HG03442 (cell line): ENCODE data around the gene EVC2.
"Not testable (repeated sequence)": the region's sequence is repeated elsewhere in the genome, so short reads cannot be mapped to it uniquely, and the experiment has no call there.

Source experiments
- ATAC-seq: cut with Tn5 transposase; IDR thresholded peaks from one replicate; pipeline ENCODE4 v1.9.1; 2021; ENCODE audit warnings: mild to moderate bottlenecking, moderate library complexity; ENCODE audit not compliant: unreplicated experiment

EVC2 gene

GRCh38 chr4:5632571-5632970, 75.8 kb downstream of the EVC2 start:
- no peak for ATAC-seq

DNA sequence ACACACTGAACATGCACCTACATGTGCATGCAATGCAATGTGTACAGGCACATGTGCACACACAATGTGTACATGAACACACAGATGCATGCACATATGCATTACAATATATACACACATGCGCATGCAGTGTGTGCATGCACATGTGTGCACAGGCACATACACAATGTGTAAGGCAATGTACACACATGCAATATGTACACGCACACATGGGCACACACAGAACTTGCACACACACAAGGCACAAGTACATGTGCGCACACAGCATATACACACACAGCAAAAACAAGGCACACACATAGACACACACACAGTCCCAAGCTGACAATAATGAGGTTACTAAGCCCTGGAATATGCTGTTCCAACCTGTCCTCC, 76.3 kb downstream of the EVC2 start:
- ATAC-seq: no peak

DNA sequence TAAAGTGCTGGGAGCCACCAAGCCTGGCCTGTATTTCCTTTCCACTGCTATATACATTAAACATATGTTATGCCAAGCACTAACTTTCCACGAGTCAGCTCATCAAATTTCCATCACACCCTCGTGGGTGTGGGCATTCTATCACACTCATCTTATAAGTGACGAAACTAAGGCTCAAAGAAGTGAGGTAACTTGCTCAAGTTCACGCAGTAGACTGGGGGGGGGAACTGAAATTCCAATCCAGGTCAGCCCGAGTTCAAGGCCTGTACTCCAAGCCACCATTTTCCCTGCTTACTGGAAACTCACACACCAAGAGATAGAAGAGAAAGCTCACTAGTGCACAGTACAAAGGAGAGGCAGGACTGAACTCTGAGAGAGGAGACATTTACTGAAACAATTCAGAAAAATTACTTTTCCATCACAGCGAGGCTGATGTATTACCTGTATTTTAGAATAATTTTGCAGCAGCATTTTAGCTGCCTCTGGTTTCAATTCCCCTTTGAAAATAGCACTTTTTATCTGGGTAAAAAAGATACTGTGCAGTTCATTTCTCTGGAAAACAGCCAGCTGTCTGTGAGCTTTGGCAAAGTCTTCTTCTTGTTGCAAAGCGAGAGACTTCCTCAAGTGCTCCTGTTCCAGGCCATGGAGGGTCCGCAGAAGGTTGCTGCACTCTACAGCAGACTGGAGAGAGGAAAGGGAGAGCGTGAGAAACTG, 76.8 kb downstream of the EVC2 start:
- ATAC-seq: no peak

DNA sequence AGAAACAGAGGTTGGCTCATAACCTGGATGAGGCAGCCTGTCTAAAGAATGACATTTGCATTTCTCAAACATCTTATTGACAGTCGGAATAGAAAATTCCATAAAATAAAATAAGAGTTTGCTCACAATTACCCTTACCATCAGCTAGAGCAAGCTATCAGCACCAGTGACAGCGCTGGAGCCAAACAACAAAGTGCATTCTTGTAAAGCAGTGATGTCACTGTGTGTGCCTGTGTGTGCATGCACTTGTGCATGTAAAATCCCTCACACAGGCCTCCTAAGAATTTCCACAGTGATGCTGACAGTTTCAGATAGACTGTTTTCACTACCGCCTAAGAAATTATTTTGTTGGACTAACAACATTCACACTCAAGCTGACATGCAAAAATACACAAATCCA, 77.6 kb downstream of the EVC2 start:
- ATAC-seq: no peak

GRCh38 chr4:5629542-5629941, 78.8 kb downstream of the EVC2 start:
- no peak for ATAC-seq

DNA sequence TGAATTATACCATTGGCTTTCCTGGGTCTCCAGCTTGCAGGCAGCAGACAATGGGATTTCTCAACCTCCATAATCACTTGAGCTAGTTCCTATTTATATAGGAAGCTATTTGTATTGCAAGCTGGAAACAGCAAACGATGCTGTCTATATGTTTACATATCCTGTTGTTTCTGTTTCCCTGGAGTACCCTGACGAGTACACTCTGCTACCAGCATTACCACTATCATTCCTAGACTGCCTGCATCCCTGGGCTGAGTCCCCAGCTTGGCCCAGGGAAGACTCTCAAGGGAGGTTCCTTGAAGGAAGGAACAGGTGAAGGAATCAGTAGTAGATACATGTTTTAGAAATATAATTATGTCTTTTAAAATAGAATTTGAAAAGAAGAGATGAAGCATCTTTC, 81.4 kb downstream of the EVC2 start:
- ATAC-seq: no peak

- ATAC-seq: no peak
Measured at GRCh38 chr4:5622596-5622995, 85.8 kb downstream of the EVC2 start.

DNA sequence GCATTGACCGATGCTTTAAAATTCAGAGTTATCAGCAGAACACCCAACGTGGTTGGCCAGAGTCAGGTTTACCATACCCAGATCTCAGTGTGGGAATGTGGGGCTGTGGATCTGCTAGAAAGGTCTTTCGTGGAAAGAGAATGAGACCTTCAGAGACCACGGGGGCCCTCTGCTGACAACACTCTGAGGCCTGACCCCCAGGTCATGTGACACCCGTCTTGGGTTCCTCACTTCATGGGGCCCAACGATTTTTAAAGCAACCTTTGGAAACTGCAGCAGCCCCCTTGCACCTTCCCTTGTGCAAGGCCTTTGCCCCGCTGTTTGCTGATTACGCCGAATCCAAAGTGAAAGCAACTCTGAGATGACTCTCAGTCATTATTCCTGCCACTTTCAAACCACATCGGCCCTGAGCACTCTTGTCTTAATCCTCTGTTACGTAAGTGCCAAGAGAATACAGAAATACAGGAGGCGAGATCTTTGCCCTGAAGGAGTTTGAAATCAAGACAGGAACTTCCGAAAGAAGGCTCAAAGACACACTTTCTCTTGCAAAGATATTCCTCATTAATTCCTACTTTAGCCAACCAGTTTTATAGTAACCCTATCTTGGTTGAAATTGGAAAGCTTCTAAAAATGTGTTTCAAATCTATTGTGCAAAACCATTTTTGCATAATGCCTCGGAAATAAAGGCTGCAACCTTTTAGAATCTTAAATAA, 88.3 kb downstream of the EVC2 start:
- ATAC-seq: no peak

GRCh38 chr4:5618051-5618960, 90.1 kb downstream of the EVC2 start:
- no peak for ATAC-seq

DNA sequence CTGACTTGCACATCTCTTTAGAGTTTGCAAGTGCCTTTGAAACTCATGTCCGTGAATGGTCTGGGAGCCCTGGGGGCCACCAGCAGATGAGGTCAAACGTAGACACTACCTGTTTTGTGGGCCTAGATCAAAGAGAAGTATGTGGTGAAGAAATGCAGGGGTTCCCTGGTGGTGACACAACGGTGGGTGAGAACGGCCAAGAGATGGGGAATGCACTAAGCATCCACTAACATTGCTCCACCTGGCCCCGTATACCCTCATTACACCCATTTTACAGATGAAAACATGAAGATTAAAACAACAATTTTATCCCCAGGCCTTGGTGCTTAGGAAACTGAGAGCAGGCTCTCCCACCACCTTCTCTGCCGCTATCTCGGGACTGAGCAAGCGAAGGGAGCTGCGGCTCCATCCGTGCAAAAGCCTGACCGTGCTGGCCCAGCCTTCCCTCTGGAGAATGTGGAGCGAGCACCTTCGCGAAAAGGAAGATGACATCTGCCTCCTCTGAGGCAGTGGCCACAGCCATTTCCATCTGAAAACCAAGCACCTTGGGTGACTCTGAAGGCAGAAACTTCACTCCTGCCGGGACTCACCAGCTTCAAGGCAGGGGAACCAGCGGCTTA, 91.9 kb downstream of the EVC2 start:
- no peak for ATAC-seq

DNA sequence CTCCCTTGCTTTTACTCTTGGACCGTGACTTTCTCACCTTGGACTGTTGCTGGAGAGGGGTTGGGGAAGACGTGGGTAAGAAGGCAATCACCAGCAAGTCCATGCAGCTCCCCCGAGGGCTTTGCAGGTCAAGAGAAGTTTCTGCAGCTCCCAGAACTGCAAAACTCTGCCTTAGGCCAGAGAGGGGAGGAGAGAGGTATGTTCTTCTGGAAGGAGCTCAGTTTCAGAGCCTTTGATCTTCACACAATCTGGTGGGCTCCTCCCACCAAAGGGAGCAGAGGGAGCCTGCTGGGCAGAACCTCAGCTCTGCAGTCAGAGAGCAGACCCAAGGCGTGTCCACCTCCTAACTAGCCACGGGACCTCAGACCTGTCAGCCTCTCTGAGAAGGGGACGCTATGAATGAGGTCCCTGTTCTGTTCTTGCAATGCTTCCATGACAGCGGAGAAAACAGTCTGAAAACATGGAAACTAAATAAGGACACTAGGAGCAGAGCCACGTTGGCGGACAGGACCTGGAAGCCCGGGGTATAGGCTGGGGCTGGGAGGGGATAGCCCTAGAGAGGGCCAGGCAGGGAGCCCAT, 92.8 kb downstream of the EVC2 start:
- no peak for ATAC-seq

DNA sequence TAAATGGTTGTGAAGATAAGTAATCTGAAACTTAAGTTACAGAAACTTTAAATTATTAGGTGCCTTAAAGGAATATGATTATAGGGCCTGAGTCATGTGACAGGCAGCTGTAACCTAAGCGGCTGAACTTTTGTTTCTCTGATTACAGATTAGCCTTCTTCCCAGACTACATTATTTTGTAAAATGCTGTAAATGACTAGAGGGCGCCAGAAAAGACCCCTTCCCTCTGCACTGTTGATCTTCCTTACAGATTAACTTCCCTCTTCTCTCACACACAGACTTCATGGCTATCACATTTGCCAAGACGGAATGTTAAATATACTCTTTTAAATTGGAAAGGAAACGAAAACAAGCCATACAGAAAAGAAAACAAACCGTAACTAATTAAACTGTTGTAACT, 96.6 kb downstream of the EVC2 start:
- ATAC-seq: no peak

DNA sequence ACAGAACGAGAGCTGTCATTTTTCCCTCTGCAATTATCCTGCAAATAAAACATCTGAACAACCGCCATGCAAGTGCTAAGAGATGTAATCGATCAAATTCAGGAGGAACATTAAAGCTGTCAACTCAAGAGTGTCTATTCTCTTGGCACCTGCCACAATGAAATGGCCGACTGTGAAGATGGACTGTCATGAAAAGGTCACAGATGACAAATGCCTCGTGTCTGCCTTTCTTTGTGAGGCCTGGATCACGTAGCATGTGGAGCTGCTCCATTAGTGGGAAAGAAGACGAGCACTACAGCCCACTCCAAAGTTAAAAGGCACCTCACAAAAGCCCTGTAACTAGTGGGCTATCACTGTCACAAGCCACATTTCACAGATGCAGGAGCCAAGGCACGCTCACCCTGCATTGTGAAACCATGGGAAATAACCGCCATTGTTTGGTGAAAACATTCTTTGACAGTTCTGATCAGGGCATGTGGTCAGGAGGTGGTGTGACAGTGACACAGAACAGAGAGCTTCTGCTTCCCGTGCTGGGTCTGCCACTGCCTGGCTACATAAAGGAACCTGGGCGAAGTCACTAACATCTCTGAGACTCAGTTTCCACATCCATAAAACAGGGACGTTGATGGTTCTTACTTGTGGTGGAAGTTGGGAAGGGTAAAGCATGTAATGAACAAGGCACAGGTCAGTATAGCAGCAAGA, 98.9 kb downstream of the EVC2 start:
- no peak for ATAC-seq

- ATAC-seq: not testable (repeated sequence)
Measured at GRCh38 chr4:5593828-5594227, 114.5 kb downstream of the EVC2 start.

DNA sequence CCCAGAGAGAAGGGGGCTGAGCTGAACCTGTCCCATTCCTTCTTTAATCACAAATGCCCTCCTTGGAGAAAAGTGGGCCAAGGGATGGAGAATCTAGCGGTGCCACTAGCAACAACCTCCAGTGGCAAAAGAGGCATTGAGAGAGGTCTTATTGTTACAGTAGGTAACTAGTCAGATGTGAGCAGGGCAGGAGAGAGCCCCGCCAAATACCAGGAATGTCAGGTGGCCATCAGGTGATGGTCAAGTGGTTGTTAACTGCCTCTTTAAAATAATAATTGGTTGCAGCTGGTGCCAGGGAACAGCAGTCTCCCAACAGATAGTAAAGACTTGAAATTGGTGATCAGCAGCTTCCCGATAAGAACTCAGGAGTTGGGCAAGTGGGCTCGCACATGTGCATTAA, 116.1 kb downstream of the EVC2 start:
- ATAC-seq: no peak

GRCh38 chr4:5589495-5589894, 118.9 kb downstream of the EVC2 start:
- no peak for ATAC-seq

- no peak for ATAC-seq
Measured at GRCh38 chr4:5588046-5588445, 120.3 kb downstream of the EVC2 start.

GRCh38 chr4:5575941-5576340, 132.4 kb downstream of the EVC2 start:
- no peak for ATAC-seq

- ATAC-seq: no peak
Measured at GRCh38 chr4:5574386-5574785, 134.0 kb downstream of the EVC2 start.

- no peak for ATAC-seq
Measured at GRCh38 chr4:5573965-5574364, 134.4 kb downstream of the EVC2 start.
